B cell (primary cell): Measurements from ENCODE around the gene S100A4. TPM values are rescaled to one million over a fixed set of nuclear protein-coding genes. Genes with fewer than 3 reads are reported as not detected.

Experiments
- ATAC-seq: fragments of 200-7000 bp; cut with Tn5 transposase; one replicate; pipeline ENCODE4 v1.10.0; 2021; ENCODE audit warnings: low read depth, mild to moderate bottlenecking, moderate number of reproducible peaks, moderate library complexity
- CTCF ChIA-PET: fragments of 350-600 bp; sonication (Branson Sonifier 250); formaldehyde crosslinking; loops from one replicate; lab custom pipeline; 2021; ENCODE audit warnings: antibody characterized with exemption, inconsistent platforms; lab: Charles Lee
- POLR2A ChIA-PET: fragments of 350-600 bp; sonication (Branson Sonifier 250); formaldehyde crosslinking; loops from one replicate; lab custom pipeline; 2021; ENCODE audit warnings: antibody characterized with exemption; lab: Charles Lee
- DNase-seq: peaks from one replicate; pipeline ENCODE4 v3.0.0; 2013
- H2AFZ ChIP-seq: 2 replicates; pipeline ENCODE4 v1.6.1; 2012; ENCODE audit warnings: mild to moderate bottlenecking, low read depth, low read length; ENCODE audit not compliant: insufficient read depth, poor library complexity, severe bottlenecking
- H3K27ac ChIP-seq, 2 donors: 1 replicate in 1 of 2; 2 replicates in 1 of 2; pipeline ENCODE4 v1.5.1; 2012 to 2013; ENCODE audit warnings: low read length in 2 of 2, mild to moderate bottlenecking in 2 of 2, moderate library complexity in 1 of 2
- H3K27me3 ChIP-seq, 4 experiments: fragments of 200-600 bp in 1 of 4; sonication (generic) in 1 of 4; replicated peaks in 1 of 4; 1 replicate in 2 of 4; 2 replicates in 2 of 4; pipeline versions ENCODE4 v1.6.1 to v1.7.0; 2013 to 2016; ENCODE audit warnings: low read length in 3 of 4, mild to moderate bottlenecking in 2 of 4, mixed read lengths in 1 of 4, moderate library complexity in 1 of 4; ENCODE audit not compliant: insufficient read depth in 4 of 4, control insufficient read depth in 3 of 4; ENCODE audit errors: control extremely low read depth in 1 of 4
- H3K36me3 ChIP-seq, 2 experiments: replicated peaks in 1 of 2; 1 replicate in 1 of 2; 2 replicates in 1 of 2; pipeline versions ENCODE4 v1.6.1 to v1.7.1; 2013; ENCODE audit warnings: low read length in 1 of 2; ENCODE audit not compliant: insufficient read depth in 2 of 2, control insufficient read depth in 1 of 2; ENCODE audit errors: control extremely low read depth in 1 of 2, extremely low read depth in 1 of 2
- H3K4me1 ChIP-seq, 2 donors: fragments of 200-600 bp in 1 of 2; sonication (generic) in 1 of 2; 1 replicate in 1 of 2; 2 replicates in 1 of 2; pipeline versions ENCODE4 v1.5.1 to v1.6.1; 2013 to 2017; ENCODE audit warnings: low read length in 2 of 2; ENCODE audit not compliant: control insufficient read depth in 2 of 2, insufficient read depth in 2 of 2
- H3K4me2 ChIP-seq: replicated peaks from 2 replicates; pipeline ENCODE3; 2012; ENCODE audit warnings: mild to moderate bottlenecking, low read depth, low read length; ENCODE audit not compliant: poor library complexity, severe bottlenecking
- H3K4me3 ChIP-seq, 5 experiments: fragments of 200-600 bp in 1 of 5; sonication (generic) in 1 of 5; 1 replicate in 3 of 5; 2 replicates in 2 of 5; pipeline versions ENCODE4 v1.5.1 to v1.7.0; 2011 to 2016; ENCODE audit warnings: low read length in 4 of 5, mild to moderate bottlenecking in 4 of 5, low read depth in 2 of 5, control low read depth in 1 of 5, moderate library complexity in 1 of 5; ENCODE audit not compliant: insufficient read depth in 1 of 5; ENCODE audit errors: control extremely low read depth in 1 of 5, extremely low read depth in 1 of 5
- H3K79me2 ChIP-seq: fragments of 200-600 bp; sonication (generic); one replicate; pipeline ENCODE4 v1.6.0; 2016; ENCODE audit warnings: low read length; ENCODE audit not compliant: control insufficient read depth, insufficient read depth
- H3K9ac ChIP-seq: fragments of 200-600 bp; sonication (generic); 2 replicates; pipeline ENCODE4 v1.6.1; 2017; ENCODE audit warnings: mild to moderate bottlenecking, low read length, moderate library complexity
- H3K9me3 ChIP-seq, 3 donors: one replicate each; pipeline versions ENCODE4 v1.6.1 to v1.7.1; 2013; ENCODE audit warnings: low read length in 2 of 3; ENCODE audit not compliant: control insufficient read depth in 2 of 3, insufficient read depth in 1 of 3; ENCODE audit errors: control extremely low read depth in 1 of 3
- H4K20me1 ChIP-seq: 2 replicates; pipeline ENCODE4 v1.6.0; 2012; ENCODE audit warnings: mild to moderate bottlenecking, low read length; ENCODE audit not compliant: insufficient read depth, control insufficient read depth, poor library complexity, severe bottlenecking
- H3K27ac Mint-ChIP-seq: one replicate; pipeline ENCODE4 v1.8.0; 2021; ENCODE audit warnings: mixed read lengths
- H3K27me3 Mint-ChIP-seq: one replicate; pipeline ENCODE4 v1.8.0; 2021; ENCODE audit warnings: mixed read lengths
- H3K4me1 Mint-ChIP-seq: one replicate; pipeline ENCODE4 v1.8.0; 2021; ENCODE audit warnings: mixed read lengths
- H3K4me3 Mint-ChIP-seq: one replicate; pipeline ENCODE4 v1.8.0; 2021; ENCODE audit warnings: mixed read lengths
- H3K9me3 Mint-ChIP-seq: one replicate; pipeline ENCODE4 v1.8.0; 2022; ENCODE audit warnings: mixed read lengths; ENCODE audit not compliant: insufficient read depth
- CTCF ChIP-seq: fragments of 200-600 bp; IDR thresholded peaks from one replicate; pipeline ENCODE4 v1.8.0; 2022; ENCODE audit warnings: antibody characterized with exemption, mild to moderate bottlenecking
- EZH2 ChIP-seq: IDR thresholded peaks from 2 replicates; pipeline ENCODE4 v1.6.1; 2012; ENCODE audit warnings: borderline replicate concordance, low read depth, mild to moderate bottlenecking, moderate library complexity, low read length; ENCODE audit not compliant: insufficient read depth, poor library complexity, severe bottlenecking
- WGBS: methylation state at CpG from one replicate; pipeline ENCODE4 v1.1.5; 2013; ENCODE audit warnings: missing lambda C conversion rate; ENCODE audit not compliant: insufficient coverage; 5-methylcytosine and 5-hydroxymethylcytosine counted together
- intact Hi-C: fragments of 100-400 bp; cut with micrococcal nuclease; formaldehyde crosslinking; loops from one replicate; pipeline ENCODE4 v1.10.0; 2022
- polyA plus RNA-seq: library from polyadenylated mRNA; depleted of rRNA; stranded (reverse); fragments of >200 nt; gene quantifications from 2 replicates; pipeline ENCODE4 v1.2.3, GENCODE V29; 2012
- total RNA-seq, 2 donors: library from RNA; stranded (reverse); fragments of 120-200 nt in 1 of 2; gene quantifications; 1 replicate in 1 of 2; 2 replicates in 1 of 2; pipeline versions ENCODE4 v1.2.3 to v1.2.4, GENCODE V29; 2013 to 2022

The S100A4 gene
- total and polyA plus RNA-seq, 2 donors (not counting 1 experiment from before 2014, with no cell fraction given) = 62.7 to 150 TPM

- Histone ChIP-seq H3K36me3 (no peaks in the 10 kb centered on the region), H4K20me1 (no peaks in the 10 kb centered on the region), H3K4me1 (no peaks in the 10 kb centered on the region), H3K9ac (no peak overlapping the region), H3K4me3 (no peak overlapping the region), H3K9me3 (no peaks in the 10 kb centered on the region), H2AFZ (no peak overlapping the region), H3K27ac (no peak overlapping the region), H3K4me2 (no peak overlapping the region), H3K27me3 (peaks cover 0 to 7% (median 3%) of the 10 kb centered on the region in 4 experiments), H3K79me2 (no peaks in the 10 kb centered on the region)
- Mint-ChIP-seq H3K27ac (no peak overlapping the region), H3K9me3 (no peaks in the 10 kb centered on the region), H3K4me1 (no peaks in the 10 kb centered on the region), H3K4me3 (no peak overlapping the region), H3K27me3 (peaks cover 14% of the 10 kb centered on the region)
- ChIA-PET POLR2A (no interaction called here), CTCF (interaction anchor here (11.1 kb wide), 1 partner anchor 67 kb away, joined by 227 read pairs; no protein-coding TSS in a partner anchor)
- WGBS = 88% methylated on average over 1 of the region's 3 CpGs
- intact Hi-C loops = no loop called here
- ATAC-seq (no peak), DNase-seq (no peak)
- TF ChIP-seq EZH2 = no peak
- no peak for TF ChIP-seq CTCF
Measured at GRCh38 chr1:153503766-153504165, 41.8 kb downstream of the S100A4 start.

GRCh38 chr1:153498746-153499145 lies 46.9 kb downstream of the S100A4 start:
- TF ChIP-seq EZH2 (no peak), CTCF (no peak)
- H3K4me2 ChIP-seq = no peak overlapping the region
- no peak overlapping the region for H3K4me3 Mint-ChIP-seq
- H3K9ac ChIP-seq = no peak overlapping the region
- no peaks in the 10 kb centered on the region for H3K9me3 Mint-ChIP-seq
- no peaks in the 10 kb centered on the region for H3K36me3 ChIP-seq
- H3K27ac ChIP-seq = no peak overlapping the region
- no peaks in the 10 kb centered on the region for H4K20me1 ChIP-seq
- H3K27ac Mint-ChIP-seq = no peak overlapping the region
- H3K4me1 Mint-ChIP-seq = peaks cover 10% of the 10 kb centered on the region
- ATAC-seq = no peak
- no peak for DNase-seq
- no peak overlapping the region for H2AFZ ChIP-seq
- peaks cover 8% of the 10 kb centered on the region in 2 donors for H3K4me1 ChIP-seq
- POLR2A ChIA-PET = interaction anchor here (0.7 kb wide), 1 partner anchor 41 kb away, joined by 4 read pairs; no protein-coding TSS in a partner anchor
- H3K79me2 ChIP-seq = no peaks in the 10 kb centered on the region
- H3K27me3 ChIP-seq = peaks cover 0 to 10% (median 5%) of the 10 kb centered on the region in 4 experiments
- CTCF ChIA-PET = interaction anchor here (0.5 to 1.3 kb wide), 4 partner anchors 14 to 635 kb away, joined by 3 to 5 read pairs (median 4); no protein-coding TSS in a partner anchor
- intact Hi-C loops = no loop called here
- H3K27me3 Mint-ChIP-seq = peaks cover 28% of the 10 kb centered on the region
- H3K9me3 ChIP-seq = no peaks in the 10 kb centered on the region
- no peak overlapping the region for H3K4me3 ChIP-seq
- 0% methylated on average over 1 of the region's 2 CpGs for WGBS
